Ishikawa (cell line): Measurements from ENCODE around the gene ARHGAP20.

Experiments used
- CEBPB ChIP-seq: IDR thresholded peaks from 2 replicates; pipeline ENCODE4 v1.6.1; 2012
- CREB1 ChIP-seq: IDR thresholded peaks from 2 replicates; pipeline ENCODE4 v1.6.1; 2012; ENCODE audit warnings: low read depth
- EGR1 ChIP-seq: IDR thresholded peaks from 2 replicates; pipeline ENCODE4 v1.6.1; 2012
- EP300 ChIP-seq: IDR thresholded peaks from 2 replicates; pipeline ENCODE4 v1.6.1; 2012; ENCODE audit warnings: borderline replicate concordance
- FOXM1 ChIP-seq: IDR thresholded peaks from 2 replicates; pipeline ENCODE4 v1.6.1; 2012; ENCODE audit warnings: low read depth, borderline replicate concordance
- MAX ChIP-seq: IDR thresholded peaks from 2 replicates; pipeline ENCODE4 v1.6.1; 2012
- NFIC ChIP-seq: IDR thresholded peaks from 2 replicates; pipeline ENCODE4 v1.6.1; 2012
- RAD21 ChIP-seq: IDR thresholded peaks from 2 replicates; pipeline ENCODE4 v1.6.1; 2012; ENCODE audit warnings: low read depth
- TAF1 ChIP-seq: IDR thresholded peaks from 2 replicates; pipeline ENCODE4 v1.6.1; 2012; ENCODE audit warnings: low read depth, mild to moderate bottlenecking
- TCF12 ChIP-seq: IDR thresholded peaks from 2 replicates; pipeline ENCODE4 v1.6.1; 2012; ENCODE audit warnings: low read depth
- TEAD4 ChIP-seq: IDR thresholded peaks from 2 replicates; pipeline ENCODE4 v1.6.1; 2012
- YY1 ChIP-seq: IDR thresholded peaks from 2 replicates; pipeline ENCODE4 v1.6.1; 2012; ENCODE audit warnings: low read depth
- ZBTB7A ChIP-seq: IDR thresholded peaks from 2 replicates; pipeline ENCODE4 v1.6.1; 2012; ENCODE audit warnings: low read depth
- TF ChIP-seq, protein P1 (sequence below): IDR thresholded peaks from 2 replicates; pipeline ENCODE4 v1.6.1; 2012
- TF ChIP-seq, protein P2 (sequence below): IDR thresholded peaks from 2 replicates; pipeline ENCODE4 v1.6.1; 2012; ENCODE audit warnings: low read depth, mild to moderate bottlenecking

Gene ARHGAP20

DNA sequence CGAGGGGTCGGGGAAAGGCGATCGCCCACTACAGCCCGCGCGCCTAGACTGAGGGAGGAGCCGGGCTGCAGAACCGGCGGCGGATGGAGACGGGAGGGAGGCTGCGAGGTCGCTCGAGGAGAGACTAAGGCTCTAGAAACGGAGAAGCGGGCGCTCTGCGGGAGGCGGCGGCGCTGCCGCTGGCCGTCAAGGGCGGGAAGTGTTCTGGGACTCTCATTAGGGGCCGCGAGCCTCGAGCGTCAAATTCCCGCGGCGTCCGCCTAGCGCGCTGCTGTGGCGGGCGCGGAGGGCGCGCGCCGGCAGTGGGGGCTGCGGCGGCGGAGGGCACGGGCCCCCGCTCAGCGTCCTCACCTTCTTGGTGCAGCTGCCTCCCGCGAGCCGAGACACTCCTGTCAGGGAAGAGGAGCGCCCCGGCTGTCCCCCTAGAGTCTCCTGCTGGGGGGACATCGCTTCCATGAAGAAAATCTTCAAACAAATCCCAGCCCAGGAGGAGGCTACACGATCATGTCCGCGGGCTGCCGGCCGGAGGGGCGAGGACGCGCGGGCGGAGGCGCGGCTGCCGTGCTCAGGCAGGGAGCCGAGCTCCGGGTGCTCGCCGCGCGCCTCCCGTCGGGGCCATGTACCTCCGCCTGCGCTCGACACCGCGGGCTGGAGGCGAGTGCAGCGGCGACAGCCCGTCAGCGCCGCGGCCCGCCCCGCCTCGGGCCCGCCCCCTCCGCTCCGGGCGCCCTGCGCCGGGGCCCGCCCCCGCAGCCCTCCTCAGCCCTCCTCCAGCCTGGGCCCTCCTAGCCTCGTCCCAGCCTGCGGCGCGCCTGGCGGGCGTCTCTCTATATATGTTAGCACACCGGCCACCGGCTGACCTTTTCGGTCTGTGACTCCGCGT lies at the start of gene ARHGAP20:
ARHGAP20 (minus strand) TSS at position 662 of the 883 bp plus-strand sequence; CDS start at position 456, 206 bp downstream.
- TF ChIP-seq, protein P1, sequence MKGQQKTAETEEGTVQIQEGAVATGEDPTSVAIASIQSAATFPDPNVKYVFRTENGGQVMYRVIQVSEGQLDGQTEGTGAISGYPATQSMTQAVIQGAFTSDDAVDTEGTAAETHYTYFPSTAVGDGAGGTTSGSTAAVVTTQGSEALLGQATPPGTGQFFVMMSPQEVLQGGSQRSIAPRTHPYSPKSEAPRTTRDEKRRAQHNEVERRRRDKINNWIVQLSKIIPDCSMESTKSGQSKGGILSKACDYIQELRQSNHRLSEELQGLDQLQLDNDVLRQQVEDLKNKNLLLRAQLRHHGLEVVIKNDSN: no peak
- TF ChIP-seq TEAD4 (no peak), CREB1 (no peak), EP300 (no peak), TAF1 (no peak), NFIC (no peak), RAD21 (no peak), MAX (no peak), EGR1 (no peak), TCF12 (no peak), ZBTB7A (no peak), YY1 (no peak), FOXM1 (no peak), CEBPB (no peak)
- TF ChIP-seq, protein P2, sequence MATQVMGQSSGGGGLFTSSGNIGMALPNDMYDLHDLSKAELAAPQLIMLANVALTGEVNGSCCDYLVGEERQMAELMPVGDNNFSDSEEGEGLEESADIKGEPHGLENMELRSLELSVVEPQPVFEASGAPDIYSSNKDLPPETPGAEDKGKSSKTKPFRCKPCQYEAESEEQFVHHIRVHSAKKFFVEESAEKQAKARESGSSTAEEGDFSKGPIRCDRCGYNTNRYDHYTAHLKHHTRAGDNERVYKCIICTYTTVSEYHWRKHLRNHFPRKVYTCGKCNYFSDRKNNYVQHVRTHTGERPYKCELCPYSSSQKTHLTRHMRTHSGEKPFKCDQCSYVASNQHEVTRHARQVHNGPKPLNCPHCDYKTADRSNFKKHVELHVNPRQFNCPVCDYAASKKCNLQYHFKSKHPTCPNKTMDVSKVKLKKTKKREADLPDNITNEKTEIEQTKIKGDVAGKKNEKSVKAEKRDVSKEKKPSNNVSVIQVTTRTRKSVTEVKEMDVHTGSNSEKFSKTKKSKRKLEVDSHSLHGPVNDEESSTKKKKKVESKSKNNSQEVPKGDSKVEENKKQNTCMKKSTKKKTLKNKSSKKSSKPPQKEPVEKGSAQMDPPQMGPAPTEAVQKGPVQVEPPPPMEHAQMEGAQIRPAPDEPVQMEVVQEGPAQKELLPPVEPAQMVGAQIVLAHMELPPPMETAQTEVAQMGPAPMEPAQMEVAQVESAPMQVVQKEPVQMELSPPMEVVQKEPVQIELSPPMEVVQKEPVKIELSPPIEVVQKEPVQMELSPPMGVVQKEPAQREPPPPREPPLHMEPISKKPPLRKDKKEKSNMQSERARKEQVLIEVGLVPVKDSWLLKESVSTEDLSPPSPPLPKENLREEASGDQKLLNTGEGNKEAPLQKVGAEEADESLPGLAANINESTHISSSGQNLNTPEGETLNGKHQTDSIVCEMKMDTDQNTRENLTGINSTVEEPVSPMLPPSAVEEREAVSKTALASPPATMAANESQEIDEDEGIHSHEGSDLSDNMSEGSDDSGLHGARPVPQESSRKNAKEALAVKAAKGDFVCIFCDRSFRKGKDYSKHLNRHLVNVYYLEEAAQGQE: no peak

DNA sequence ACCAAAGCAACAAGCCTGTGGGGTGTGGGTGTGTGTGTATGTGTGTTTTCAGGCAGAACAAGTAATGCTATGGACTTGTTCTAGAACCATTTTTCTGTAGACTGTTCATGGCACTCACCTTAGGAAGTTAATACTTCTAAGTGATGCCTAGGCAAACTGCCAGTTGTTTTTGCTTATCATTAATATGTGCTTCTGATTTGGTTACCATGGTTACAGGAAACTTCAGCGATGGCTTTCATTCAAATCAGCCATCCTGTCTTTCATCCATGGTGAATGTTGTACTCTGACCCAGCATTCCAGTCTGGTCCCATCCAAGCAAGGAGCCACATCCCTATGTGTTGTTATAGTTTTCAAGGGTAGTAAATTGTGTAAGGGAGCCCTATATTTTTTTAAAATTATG lies 49.8 kb upstream of the ARHGAP20 start:
- TF ChIP-seq RAD21 (no peak), FOXM1 (no peak), TCF12 (no peak), CREB1 (no peak), NFIC (no peak), TAF1 (no peak), EGR1 (no peak), CEBPB (no peak), ZBTB7A (no peak), MAX (no peak), YY1 (no peak)
- TF ChIP-seq, protein P2: no peak
- TF ChIP-seq, protein P1: no peak

DNA sequence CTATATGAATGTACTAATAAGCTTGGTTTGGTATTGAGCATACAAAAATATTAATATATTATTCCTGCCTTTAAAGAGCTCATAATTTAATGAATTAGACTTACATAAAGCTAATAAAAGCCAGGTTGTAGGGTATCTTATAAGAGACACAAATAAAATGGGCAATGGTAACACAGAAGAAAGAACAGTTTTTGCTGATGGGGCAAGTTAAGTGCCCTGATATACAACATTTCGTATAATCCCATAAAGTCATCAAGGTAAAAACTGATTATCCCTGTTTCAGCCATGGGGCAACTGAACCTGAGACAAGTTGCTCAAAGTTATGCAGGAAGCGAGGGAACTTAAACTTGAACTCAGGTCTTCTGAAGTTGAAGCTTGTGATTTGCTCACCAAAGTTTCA lies 48.9 kb upstream of the ARHGAP20 start:
- TF ChIP-seq CEBPB: no peak
- TF ChIP-seq, protein P2: no peak
- TF ChIP-seq RAD21: no peak
- TF ChIP-seq EP300: no peak
- TF ChIP-seq ZBTB7A: no peak
- no peak for TF ChIP-seq TCF12
- TF ChIP-seq MAX: no peak
- no peak for TF ChIP-seq YY1
- no peak for TF ChIP-seq CREB1
- no peak for TF ChIP-seq NFIC
- TF ChIP-seq FOXM1: no peak
- TF ChIP-seq, protein P1: no peak
- TF ChIP-seq EGR1: no peak
- no peak for TF ChIP-seq TAF1
- TF ChIP-seq TEAD4: no peak
